Activated CD4-positive, alpha-beta T cell treated with anti-CD3 and anti-CD28 coated beads, Interleukin-2, Interleukin-4, amounts not matched to agents 100 ng/mL and 50 ng/mL, durations not matched to agents 16 hours and 8 hours (primary cell): ENCODE data around the gene DNAJB13.

Experiments
- DNase-seq: peaks from one replicate; pipeline ENCODE4 v3.0.0-alpha.2; 2020; ENCODE audit warnings: low spot score

The DNAJB13 gene

DNA sequence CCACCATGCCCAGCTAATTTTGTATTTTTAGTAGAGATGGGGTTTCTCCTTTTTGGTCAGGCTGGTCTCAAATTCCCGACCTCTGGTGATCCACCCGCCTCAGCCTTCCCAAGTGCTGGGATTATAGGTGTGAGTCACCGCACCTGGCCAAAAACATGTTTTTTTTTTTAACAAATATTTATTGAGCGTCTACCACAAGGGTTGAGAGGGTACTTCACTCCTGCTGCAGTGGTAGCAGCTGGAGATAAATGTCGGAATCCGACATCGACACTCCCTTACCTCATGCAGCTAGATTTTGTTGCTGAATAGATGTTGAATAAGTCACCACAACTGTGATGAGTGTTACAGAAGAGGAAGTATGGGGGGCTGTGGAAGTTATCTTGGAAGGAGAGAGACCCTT, 971 bp downstream of the DNAJB13 start:
- no peak for DNase-seq

DNA sequence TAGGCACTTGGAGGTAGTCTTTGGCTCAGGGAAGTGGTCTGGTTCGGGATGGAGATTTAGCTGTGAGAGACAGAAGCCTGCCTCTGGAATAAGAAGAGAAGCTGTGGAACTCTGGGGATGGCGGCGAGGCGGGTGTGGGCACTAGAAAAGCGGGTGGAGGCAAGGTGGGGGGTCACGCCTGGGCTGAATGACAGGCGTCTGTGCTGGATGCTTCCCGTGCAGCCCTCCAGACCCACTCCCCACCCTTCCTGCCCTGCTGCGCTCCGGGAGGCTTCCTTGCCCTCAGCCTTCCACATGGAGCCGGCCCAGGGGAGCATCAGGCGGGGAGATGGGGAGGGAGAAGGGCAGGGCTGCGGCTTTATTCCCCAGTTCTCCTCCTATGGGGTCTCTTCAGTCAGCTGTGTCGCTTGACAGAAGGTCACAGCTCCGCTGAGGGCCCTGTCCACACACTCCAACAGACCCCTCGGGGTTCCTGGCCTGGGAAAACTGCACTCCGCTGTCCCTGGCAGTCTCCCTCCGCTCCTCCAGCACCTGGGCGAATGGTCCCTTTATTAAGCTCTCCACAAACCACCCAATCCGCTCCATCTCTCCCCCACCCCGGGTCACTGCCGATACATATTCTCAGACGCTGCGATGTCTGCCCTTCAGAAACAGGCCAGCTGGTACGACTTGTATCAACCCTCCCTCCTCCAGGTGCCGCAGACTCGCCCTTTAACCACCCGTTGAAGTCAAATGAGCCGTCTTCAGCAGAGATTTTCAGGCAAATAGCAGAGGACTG, 6.2 kb downstream of the DNAJB13 start:
- no peak for DNase-seq

DNA sequence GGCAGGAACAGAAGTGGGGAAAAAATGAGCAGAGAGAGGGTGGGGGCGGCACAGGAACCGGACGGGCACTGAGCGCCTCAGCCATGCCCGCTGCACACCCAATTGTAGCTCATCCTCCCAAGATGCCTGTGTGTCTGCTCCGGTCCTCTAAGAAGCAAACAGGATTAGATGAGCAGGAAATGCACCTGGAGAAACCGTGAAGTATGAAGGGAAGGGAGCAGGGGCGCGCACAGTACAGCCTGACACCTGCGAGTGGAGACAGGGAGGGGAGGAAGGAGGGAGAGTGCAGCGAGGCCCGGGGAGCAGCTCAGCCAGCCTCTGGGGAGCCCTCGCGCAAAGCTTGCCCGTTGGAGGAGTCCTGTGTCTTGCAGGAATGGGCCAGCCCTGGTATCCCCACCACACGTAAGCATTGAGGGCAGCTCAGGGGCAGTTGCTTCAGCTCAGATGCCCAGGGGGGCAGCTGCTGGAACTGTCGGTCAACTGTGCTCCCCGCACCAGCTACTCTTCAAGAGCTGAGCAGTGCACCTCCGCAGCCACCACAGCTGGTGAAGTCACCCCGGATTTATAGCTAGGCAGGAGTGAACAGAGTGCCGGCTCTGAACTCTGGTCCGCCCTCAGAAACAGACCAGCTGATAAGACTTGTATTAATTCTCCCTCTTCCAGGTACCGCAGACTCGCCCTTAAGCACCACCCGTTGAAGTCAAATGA, 7.0 kb downstream of the DNAJB13 start:
- DNase-seq = no peak

DNA sequence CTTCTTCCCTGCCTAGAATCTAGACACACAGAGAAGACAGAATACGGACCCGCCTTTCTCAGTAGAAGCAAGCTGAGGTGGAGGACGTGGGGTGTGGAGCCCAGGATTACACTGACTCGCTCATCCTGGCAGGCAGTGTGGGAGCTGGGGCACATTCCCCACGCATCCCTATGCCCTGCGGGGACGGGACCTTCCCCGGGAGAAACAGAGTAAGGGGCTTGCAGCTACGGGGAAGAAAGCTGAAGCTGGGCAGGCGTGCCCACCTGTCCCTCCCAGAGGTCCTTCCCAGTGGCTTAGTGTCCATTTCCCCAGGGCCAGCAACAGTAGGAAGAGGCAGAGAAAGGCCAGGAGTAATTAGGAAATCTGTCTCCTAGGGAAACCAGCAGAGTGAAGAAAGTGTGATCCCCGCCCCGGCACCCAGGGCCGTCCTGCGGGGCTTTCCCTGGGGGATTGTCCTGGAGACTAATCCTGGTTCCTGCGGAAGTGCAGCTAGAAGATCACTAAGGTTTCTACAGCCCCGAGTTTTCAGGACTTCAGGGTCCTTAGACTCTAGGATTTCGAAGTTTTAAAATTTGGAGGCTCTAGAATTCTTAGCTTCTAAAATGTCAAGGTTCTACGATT, 7.8 kb downstream of the DNAJB13 start:
- DNase-seq = no peak

DNA sequence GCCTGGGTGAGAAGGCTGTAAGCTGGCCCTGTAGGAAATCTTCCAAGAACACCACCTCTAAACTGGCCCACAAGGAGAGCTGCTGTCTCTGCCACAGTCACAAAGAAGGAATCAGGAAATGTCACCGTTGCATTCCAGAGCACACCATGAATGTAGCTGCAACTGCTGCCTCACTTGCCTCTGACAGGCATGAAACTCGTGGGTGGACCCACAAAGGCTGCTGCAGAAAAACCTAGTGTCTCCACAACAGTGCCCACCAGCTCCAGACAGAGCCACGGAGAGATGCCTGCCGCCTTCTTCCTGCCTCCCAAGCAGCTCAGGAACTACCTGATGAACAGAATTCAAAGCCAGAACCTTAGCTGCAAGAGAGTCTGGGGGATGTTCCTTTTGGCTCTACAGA, 10.5 kb downstream of the DNAJB13 start:
- no peak for DNase-seq

DNA sequence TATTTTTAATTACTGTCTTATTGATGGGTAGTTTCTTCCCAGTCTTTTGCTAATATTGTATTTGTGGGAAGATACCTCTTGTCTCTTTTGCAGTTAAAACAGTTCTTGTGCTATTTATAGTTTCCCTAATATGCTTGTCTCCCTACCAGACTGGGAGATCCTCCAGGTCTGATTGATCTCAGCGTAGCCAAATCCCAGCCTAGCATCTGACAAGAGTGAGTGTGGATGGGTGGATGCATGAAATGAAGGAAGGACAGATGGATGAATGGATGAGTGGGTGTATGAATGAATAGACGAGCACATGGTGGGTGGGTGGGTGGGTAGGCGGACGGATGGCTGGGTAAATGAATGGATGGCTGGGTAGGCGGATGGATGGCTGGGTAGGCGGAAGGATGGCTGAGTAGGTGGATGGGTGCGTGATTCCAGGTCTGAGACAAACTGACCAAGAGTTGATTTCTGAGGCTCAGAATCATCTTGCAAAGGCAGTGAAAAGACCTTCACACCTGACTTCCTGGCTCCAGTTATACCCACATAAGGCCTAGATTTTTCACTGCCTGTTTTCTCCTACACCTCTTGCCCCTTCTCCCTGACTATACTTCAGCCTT, 11.4 kb downstream of the DNAJB13 start:
- DNase-seq = no peak

DNA sequence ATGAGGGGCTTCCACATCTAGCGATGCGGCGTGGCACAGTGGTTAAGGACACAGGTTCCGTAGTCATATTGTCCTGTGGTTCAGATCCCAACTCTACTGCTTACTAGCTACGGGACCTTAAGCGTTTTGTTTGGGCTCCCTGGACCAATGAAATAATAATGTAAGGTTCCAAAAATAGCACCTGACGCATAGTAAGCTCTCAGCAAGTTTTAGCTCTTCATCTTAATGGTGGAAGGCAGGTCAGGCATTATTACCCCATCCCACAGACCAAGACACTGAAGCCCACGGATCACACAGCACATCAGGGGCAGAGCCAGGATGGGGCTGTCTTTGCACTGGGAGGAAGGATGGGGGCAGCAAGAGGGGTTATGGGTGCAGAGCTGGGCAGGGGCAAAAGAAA, 13.0 kb downstream of the DNAJB13 start:
- DNase-seq = no peak

DNA sequence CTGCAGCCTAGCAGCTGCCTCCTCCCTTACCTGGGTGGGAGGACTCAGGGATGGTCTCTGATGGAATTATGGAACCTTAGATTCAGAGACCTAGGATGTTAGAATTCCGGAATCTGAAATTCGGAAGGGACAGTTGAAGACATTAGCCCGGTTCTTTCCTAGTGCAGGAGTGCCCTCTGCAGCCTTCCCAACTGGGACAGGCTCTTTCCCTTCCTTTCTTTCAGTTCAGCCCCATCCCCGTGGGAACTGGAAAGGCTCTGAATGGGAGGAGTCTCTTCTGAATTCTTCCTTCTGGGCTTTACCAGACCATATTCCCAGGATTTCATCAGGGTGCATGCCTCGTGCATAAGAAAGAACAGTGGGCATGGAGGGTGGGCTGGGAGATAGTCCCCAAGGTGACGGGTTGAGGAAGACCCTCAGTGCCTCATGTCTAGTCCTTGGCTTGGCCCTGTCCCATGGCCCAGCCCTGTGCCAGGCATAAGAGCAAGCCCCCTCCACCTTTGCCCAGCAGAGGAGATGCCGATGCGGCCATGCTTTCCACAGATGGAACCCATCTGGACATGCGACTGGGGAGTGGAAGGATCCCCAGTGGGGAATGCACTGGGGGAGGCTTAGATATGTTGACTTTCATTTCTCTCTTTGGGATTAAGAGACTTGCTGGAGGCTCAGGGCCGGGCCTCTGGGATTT, 14.4 kb downstream of the DNAJB13 start:
- no peak for DNase-seq

DNA sequence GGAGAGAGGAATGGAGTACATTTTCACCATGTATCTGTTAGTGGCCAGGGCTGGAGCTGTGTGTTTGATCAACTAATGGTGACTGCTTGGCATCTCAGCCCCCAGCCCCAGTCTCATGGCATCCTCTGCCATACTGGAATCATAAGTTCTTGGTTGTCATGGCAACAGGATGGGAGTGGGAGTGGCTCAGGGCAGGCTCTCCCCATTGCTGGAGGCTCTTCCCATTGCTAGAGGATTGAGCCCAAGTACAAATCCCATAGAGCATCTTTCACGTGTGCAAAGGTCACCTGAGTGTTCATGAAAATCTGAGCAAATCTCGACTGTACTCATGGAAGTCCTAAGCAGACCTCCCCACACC, 14.9 kb downstream of the DNAJB13 start:
- DNase-seq = no peak

DNA sequence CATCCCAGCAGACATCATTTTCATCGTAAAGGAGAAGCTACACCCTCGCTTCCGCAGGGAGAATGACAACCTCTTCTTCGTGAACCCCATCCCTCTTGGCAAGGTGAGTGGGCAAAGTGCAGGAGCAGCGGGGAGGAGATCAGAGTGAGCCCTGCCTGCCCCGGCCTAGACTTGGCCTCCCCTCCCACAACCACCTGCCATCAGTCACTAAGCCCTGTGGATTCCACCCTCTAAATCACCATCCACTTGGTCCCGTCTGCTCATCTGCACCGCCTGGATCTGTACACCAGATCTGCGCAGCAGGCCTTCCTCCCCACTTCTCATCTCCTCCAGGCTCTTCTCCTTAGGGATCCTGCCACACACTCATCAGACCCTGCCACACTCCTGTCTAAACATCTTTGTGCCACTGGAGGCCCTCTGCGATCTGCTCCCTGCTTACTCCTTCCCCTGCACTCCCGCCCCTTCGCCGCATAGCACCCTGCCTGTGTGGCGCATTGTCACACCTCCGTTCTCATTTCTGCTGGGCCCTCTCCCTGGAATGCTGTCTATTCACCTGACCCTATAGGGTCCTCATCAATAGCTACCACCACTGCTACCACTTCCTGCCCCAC, 17.6 kb downstream of the DNAJB13 start:
- no peak for DNase-seq

DNA sequence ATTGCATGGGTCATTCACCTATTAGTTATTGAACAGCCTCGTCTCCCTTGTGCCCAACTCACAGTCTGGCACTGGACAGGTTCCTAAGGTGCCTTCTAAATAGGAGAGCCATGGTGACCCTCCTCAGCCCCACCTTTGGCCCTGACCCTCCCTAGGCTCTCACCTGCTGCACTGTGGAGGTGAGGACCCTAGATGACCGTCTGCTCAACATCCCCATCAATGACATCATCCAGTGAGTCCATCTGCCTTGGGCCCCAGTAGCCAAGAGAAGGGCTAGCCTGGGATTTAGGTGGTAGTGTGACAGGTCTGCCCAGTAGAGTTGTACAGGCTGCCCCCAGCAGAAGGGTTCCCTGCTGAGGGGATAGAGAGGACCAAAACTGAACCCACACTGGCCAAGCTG, 18.3 kb downstream of the DNAJB13 start:
- no peak for DNase-seq

DNA sequence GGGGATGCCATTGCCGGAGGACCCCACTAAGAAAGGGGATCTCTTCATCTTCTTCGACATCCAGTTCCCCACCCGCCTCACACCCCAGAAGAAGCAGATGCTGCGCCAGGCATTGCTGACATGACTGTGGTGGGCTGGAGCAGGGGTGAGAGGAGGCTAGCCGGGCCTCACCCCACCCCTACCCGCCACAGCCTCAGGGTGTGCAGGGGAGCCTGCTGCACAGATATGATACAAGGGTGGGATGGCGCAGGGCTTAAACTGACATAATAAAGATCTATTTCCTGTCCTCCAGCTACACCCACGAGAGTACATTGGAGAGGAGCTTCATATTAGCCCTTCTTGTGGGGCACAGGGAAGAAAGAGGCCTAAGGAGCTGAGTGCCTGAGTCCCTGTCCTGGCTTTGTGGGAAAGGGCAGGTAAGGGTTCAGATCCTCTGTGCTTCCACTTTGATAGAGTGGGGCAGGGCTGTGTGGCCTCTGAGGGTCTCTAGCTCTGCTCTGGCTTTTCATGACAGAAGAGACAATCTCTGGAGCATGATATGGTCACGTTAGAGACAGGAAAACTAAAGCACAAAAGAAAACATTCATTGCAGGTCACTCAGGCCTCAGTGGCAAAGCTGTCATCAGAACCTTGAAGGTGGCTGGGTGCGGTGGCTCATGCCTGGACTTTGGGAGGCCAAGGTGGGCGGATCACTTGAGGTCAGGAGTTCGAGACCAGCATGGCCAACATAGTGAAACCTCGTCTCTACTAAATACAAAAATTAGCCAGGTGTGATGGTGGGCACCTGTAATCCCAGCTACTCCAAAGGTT, 19.4 kb downstream of the DNAJB13 start:
- no peak for DNase-seq

DNA sequence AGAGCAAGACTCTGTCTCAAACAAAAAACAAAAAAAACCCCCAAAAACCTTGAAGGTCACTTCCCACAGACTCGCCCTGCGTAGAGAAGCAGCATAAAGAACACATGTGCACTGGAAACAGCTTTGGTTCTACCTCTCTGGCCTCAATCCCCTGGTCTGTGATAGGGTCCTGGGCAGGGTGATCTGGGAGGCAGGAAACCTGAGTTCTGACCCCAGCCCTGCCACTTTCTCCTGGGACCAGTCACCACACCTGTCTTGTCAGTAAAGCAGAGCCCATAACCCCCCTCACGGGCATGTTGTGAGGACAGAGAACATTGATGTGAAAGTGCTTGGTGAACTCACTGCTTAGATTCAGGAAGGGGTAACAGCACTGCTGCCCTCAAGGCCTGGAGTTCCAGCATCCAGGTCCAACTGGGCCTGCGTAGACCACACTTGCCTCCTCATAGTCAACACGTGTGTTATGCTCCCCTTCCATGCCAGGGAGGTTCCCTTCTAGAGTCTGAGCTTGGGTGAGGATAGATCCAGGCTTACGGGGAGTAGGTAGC, 20.4 kb downstream of the DNAJB13 start:
- no peak for DNase-seq

DNA sequence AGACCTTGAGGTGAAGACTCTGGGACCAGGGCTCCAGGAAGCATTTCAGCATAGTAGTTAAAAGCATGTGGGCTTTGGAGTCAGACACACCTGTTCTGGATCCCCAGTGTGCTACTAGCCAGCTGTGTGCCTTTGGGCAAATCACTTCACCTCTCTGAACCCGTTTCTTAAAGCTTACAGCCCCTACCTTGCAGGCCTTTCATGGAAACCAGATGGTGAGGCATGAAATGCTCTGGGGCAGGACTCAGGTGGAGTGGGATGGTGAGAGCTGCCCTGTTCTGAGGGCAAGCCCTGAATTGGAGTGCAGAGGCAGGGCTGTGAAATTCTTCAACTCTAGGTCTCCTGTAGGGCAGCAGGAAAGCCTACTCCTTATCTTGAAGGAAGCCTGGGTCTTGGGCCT, 21.4 kb downstream of the DNAJB13 start:
- DNase-seq = no peak

DNA sequence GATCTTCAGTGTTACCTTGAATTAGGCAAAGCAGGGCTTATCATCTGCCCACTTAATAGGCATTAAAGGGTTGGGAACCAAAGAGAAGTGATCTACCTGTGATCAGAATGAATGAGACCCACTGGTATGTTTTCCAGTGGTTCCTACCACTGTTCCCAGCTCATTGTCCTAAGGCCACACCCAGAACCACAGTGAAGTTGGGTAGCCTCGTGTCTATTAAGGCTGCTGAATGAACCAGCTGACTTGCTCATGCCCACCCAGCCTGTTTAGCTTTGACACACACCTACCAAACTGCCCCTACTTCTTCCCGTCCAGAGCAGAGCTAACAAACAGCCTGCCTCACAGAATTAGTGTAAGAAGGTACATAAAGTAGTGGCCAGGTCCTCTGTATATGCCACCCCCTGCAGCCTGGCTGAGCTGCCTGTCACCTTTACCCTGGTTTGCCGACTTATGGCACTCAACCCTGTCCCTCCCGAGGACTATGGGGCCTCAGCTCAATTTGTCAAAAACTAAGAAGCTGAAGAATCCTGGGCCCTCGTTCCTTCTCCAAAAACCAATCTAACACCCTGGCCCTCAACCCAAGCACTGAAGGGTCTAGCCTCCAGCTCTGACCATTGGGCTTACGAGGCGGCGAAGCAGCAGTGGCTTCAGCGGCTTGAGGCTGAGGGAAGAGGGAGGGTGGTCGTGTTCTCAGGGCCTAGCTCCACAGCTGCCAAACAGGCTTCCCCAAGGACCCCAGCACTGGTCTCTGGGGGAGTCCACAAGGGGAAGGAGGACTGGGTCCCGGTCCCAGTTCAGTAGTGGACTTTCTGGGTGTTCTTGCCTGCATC, 22.0 kb downstream of the DNAJB13 start:
- DNase-seq = no peak

DNA sequence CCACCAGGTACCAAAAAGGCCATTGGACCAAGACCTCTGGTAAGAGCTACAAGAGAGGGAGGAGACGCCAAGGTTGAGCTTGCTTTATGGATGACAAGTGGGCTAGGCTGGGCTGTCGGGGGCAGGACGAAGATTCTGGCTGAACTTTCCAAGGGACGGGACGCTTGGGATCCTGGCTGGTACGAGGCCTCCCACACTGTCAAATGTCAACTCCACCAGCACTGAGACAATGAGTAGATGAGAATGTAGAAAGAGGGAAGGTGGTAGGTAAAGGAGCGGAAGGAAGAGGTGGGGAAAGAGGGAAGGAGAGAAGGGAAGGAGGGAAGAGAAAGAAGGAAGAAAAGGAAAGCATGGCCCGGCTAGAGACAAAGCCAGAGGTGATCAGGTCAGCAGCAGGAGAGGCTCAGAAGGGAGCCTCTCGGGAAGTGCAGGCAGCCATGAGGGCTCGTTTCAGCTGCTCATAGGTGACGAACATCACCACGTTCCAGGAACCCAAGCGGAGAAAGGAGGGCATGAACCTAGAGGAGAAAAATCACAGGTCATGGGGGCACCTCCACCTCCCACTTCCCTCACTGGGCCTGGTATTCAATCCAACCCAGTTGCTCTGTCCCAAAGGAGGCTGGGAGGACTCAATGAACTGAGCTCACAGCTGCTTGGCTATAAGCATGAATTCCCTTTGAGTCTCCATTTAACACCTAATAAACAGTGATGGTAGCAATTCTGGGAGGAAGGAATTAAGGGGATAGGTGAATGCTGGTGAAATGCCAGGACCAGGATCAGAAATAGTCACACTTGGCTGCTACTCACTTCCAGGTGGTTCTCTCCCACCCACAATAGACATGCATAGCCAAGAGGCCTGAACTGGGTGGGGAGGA, 24.0 kb downstream of the DNAJB13 start:
- DNase-seq = no peak

DNA sequence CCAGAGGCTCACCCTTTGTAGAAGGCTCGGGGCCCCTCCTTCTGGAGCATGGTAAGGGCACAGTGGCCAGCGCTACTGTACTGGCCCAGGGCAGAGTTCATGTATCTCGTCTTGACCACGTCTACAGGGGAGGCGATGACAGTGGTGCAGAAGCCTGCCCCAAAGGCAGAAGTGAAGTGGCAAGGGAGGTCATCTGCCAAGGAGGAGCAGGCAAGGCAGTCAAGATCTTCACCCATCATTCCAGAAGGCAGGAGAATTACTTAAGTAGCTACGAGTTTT, 24.6 kb downstream of the DNAJB13 start:
- no peak for DNase-seq

DNA sequence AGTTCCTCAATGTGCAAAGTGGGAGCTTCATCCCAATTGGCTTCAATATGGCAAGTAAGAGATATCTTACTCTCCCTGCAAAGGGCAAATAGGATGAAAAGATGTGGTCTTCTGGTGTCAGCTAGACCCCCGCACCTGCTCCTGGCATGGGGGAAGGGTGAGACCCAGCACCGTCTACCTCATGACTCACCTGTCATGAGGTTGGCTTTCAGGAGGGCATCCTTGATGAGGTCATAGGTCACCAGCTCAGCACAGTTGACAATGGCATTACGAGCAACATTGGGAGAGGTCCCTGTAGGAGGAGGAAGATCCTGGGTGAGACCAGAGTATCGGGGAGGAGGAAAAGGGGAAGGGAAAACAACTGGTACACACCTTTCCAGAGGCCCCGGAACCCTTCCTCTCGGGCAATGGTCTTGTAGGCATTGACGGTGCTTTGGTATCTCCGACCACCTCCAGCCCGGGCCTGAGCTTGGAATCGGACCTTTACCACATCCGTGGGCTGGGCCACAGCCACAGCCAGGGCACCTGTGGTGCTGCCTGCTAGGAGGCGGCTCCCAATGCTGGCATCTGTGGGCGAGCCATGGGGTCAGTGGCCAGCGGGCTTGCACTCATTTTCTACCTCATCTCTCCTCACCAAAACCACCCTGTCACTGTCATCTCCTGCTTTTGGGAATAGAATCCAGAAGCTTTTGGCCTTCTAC, 25.8 kb downstream of the DNAJB13 start:
- DNase-seq = no peak
